K562 (cell line): Measurements from ENCODE around the gene WBP1. TPM values are rescaled to one million over a fixed set of nuclear protein-coding genes. Genes with fewer than 3 reads are reported as not detected.
A peak's percentile ranks its signal among the peaks of the same experiment; 100 is the strongest.

Source experiments
- ATAC-seq: fragments of 200-7000 bp; cut with Tn5 transposase; 3 replicates; pipeline ENCODE4 v1.9.1; 2020; ENCODE audit warnings: moderate library complexity
- BruUV-seq: library from RNA; stranded (reverse); fragments of 400-500 nt; replicated peaks from 2 replicates; lab custom pipeline; 2021; lab: Mats Ljungman, UMichigan
- CTCF ChIA-PET: fragments of 300-600 bp; formaldehyde crosslinking; extraction: SDS; loops from one replicate; lab custom pipeline; 2021; ENCODE audit warnings: low intra/inter-chr PET ratio; lab: Yijun Ruan, JAX
- POLR2A ChIA-PET: fragments of 300-600, 350-650 bp; sonication (Branson Sonifier 250); formaldehyde crosslinking; extraction: SDS; loops from one replicate; lab custom pipeline; 2021; ENCODE audit warnings: antibody characterized with exemption, inconsistent platforms; lab: Yijun Ruan, JAX
- DNase-seq, 4 experiments: peaks; one replicate each; pipeline versions ENCODE4 v3.0.0 to v3.0.0-alpha.2; 2011 to 2018; ENCODE audit warnings: low spot score in 3 of 4, mixed read lengths in 3 of 4; ENCODE audit errors: extremely low read depth in 1 of 4
- FAIRE-seq: peaks from 2 replicates; lab custom pipeline; 2011; peaks lifted over from hg19 to GRCh38; lab: Jason Lieb, UNC
- H2AFZ ChIP-seq: 2 replicates; pipeline ENCODE4 v1.6.0; 2011; ENCODE audit warnings: low read depth, low read length, control low read depth, inconsistent platforms
- H3K27ac ChIP-seq: fragments of 200-600 bp; 3 replicates; pipeline ENCODE4 v1.8.0; 2011; ENCODE audit warnings: low read depth, mild to moderate bottlenecking, control low read depth, inconsistent platforms, low read length, moderate library complexity, mixed read lengths; ENCODE audit errors: extremely low read depth
- H3K27me3 ChIP-seq, 2 experiments: fragments of 300-600 bp in 1 of 2; 2 replicates in 1 of 2; 3 replicates in 1 of 2; pipeline versions ENCODE4 v1.6.0 to v1.8.0; 2011; ENCODE audit warnings: inconsistent platforms in 2 of 2, low read length in 2 of 2, mild to moderate bottlenecking in 1 of 2, mixed read lengths in 1 of 2, moderate library complexity in 1 of 2; ENCODE audit not compliant: control insufficient read depth in 2 of 2, insufficient read depth in 2 of 2
- H3K36me3 ChIP-seq: fragments of 300-600 bp; 3 replicates; pipeline ENCODE4 v1.8.0; 2011; ENCODE audit warnings: mild to moderate bottlenecking, low read length, inconsistent platforms; ENCODE audit not compliant: control insufficient read depth, insufficient read depth
- H3K4me1 ChIP-seq, 2 experiments: fragments of 200-600 bp in 1 of 2; replicated peaks in 1 of 2; 2 replicates in 1 of 2; 3 replicates in 1 of 2; pipeline versions ENCODE4 v1.5.1 to v1.8.0; 2011; ENCODE audit warnings: inconsistent platforms in 2 of 2, low read length in 2 of 2, mild to moderate bottlenecking in 1 of 2, mixed read lengths in 1 of 2, moderate library complexity in 1 of 2; ENCODE audit not compliant: control insufficient read depth in 2 of 2, insufficient read depth in 2 of 2
- H3K4me2 ChIP-seq: 2 replicates; pipeline ENCODE4 v1.6.1; 2011; ENCODE audit warnings: low read length, control low read depth, inconsistent platforms, mixed read lengths; ENCODE audit not compliant: insufficient read depth
- H3K4me3 ChIP-seq: fragments of 200-600 bp; sonication (generic), shearing (Covaris generic); 2 replicates; pipeline ENCODE4 v1.5.1; 2016; ENCODE audit warnings: control low read depth, inconsistent platforms
- H3K79me2 ChIP-seq: fragments of 200-600 bp; 3 replicates; pipeline ENCODE4 v1.8.0; 2011; ENCODE audit warnings: low read length, inconsistent platforms; ENCODE audit not compliant: control insufficient read depth, insufficient read depth
- H3K9ac ChIP-seq, 2 experiments: 2 replicates each; pipeline versions ENCODE4 v1.6.0 to v1.6.1; 2011; ENCODE audit warnings: low read depth in 2 of 2, low read length in 2 of 2, control low read depth in 1 of 2, inconsistent platforms in 1 of 2, mild to moderate bottlenecking in 1 of 2, mixed read lengths in 1 of 2; ENCODE audit not compliant: insufficient read depth in 1 of 2
- H3K9me1 ChIP-seq: one replicate; pipeline ENCODE4 v1.6.0; 2011; ENCODE audit warnings: inconsistent platforms, mild to moderate bottlenecking, low read length, moderate library complexity; ENCODE audit not compliant: control insufficient read depth, insufficient read depth
- H3K9me3 ChIP-seq: replicated peaks from 2 replicates; pipeline ENCODE4 v1.5.1; 2011; ENCODE audit warnings: low read depth, low read length, inconsistent platforms; ENCODE audit not compliant: control insufficient read depth, insufficient read depth
- H4K20me1 ChIP-seq: replicated peaks from 2 replicates; pipeline ENCODE4 v1.6.1; 2011; ENCODE audit warnings: low read length, inconsistent platforms, mixed read lengths; ENCODE audit not compliant: control insufficient read depth, insufficient read depth
- FOXM1 ChIP-seq, 2 experiments: fragments of 450-650 bp in 1 of 2; sonication (generic) in 1 of 2; formaldehyde crosslinking in 1 of 2; IDR thresholded peaks; 2 replicates each; pipeline versions ENCODE4 v1.6.1 to v1.9.0; 2017 to 2022; ENCODE audit warnings: low read depth in 2 of 2, mild to moderate bottlenecking in 2 of 2, missing genetic modification reagents in 1 of 2, moderate library complexity in 1 of 2
- KDM4B ChIP-seq, 2 experiments: fragments of 450-650 bp in 1 of 2; sonication (generic) in 1 of 2; IDR thresholded peaks; 2 replicates each; pipeline ENCODE4 v1.6.1; 2016 to 2017; ENCODE audit warnings: borderline replicate concordance in 2 of 2, antibody characterized with exemption in 1 of 2, low read depth in 1 of 2, mild to moderate bottlenecking in 1 of 2
- SIN3A ChIP-seq, 2 experiments: fragments of 150-350 bp in 1 of 2; IDR thresholded peaks; 2 replicates each; pipeline ENCODE4 v1.6.1; 2011 to 2016; ENCODE audit warnings: borderline replicate concordance in 2 of 2, low read depth in 2 of 2, low read length in 2 of 2, mild to moderate bottlenecking in 2 of 2, moderate library complexity in 2 of 2; ENCODE audit not compliant: control insufficient read depth in 1 of 2
- TCF3 ChIP-seq: sonication (generic); formaldehyde crosslinking; IDR thresholded peaks from 2 replicates; pipeline ENCODE4 v1.4.0; 2020; ENCODE audit warnings: mild to moderate bottlenecking, missing genetic modification reagents
- U2AF1 ChIP-seq: fragments of 200-400 bp; formaldehyde crosslinking; optimal IDR thresholded peaks from 2 replicates; pipeline ENCODE3; 2017; ENCODE audit warnings: mild to moderate bottlenecking, low read depth, low read length, moderate library complexity
- ZC3H4 ChIP-seq: sonication (generic); formaldehyde crosslinking; IDR thresholded peaks from 2 replicates; pipeline ENCODE4 v1.9.0; 2021; ENCODE audit warnings: missing genetic modification reagents, borderline replicate concordance
- ZNF263 ChIP-seq: sonication (generic); formaldehyde crosslinking; IDR thresholded peaks from 2 replicates; pipeline ENCODE4 v1.8.0; 2022; ENCODE audit warnings: mild to moderate bottlenecking, missing genetic modification reagents, borderline replicate concordance
- ZNF384 ChIP-seq: IDR thresholded peaks from 2 replicates; pipeline ENCODE4 v1.6.1; 2012; ENCODE audit warnings: low read depth, low read length, improper control_type of control experiment
- WGBS: fragments of 100-300 bp; shearing (Covaris generic); methylation state at CpG from one replicate; pipeline ENCODE4 v1.1.6; 2016; ENCODE audit warnings: low coverage, mixed read lengths; ENCODE audit not compliant: insufficient coverage; ENCODE audit errors: missing lambda C conversion rate; 5-methylcytosine and 5-hydroxymethylcytosine counted together
- in situ Hi-C: fragments of 300-500 bp; cut with MboI; formaldehyde crosslinking; loops from 4 replicates; pipeline ENCODE4 v1.15.0; 2018; ENCODE audit warnings: inconsistent platforms, mixed read lengths
- intact Hi-C: fragments of 100-400 bp; cut with micrococcal nuclease; formaldehyde crosslinking; loops from 2 replicates; pipeline ENCODE4 v1.14.2; 2022
- polyA plus RNA-seq, 8 experiments: library from polyadenylated mRNA; depleted of rRNA in 4 of 8; stranded (reverse) in 5 of 8; unstranded in 3 of 8; fragments of >200 nt; fragmentation: Nextera tagmentation in 2 of 8; fragmentation: Illumina TruSeq in 1 of 8; extraction: Ambion mirVana in 2 of 8; extraction: Trizol in 1 of 8; gene quantifications; 2 replicates each; pipeline versions ENCODE4 v1.2.1 to v1.2.3, GENCODE V29; 2011 to 2014; ENCODE audit warnings: inconsistent platforms in 1 of 8, missing spikeins in 1 of 8
- total RNA-seq, 7 experiments: library from RNA; depleted of rRNA in 6 of 7; stranded (reverse); fragments of >200 nt in 6 of 7; fragmentation: Illumina TruSeq in 2 of 7; extraction: Trizol in 2 of 7; gene quantifications; 2 replicates each; pipeline versions ENCODE4 v1.2.1 to v1.2.3, GENCODE V29; 2011 to 2021; ENCODE audit warnings: low replicate concordance in 1 of 7
- TF ChIP-seq, protein P1 (sequence below), 3 experiments: fragments of 200-800 bp in 1 of 3; sonication (Bioruptor generic) in 1 of 3; sonication (generic) in 1 of 3; formaldehyde crosslinking in 1 of 3; IDR thresholded peaks; 2 replicates each; pipeline versions ENCODE4 v1.6.1 to v1.8.0; 2016 to 2022; ENCODE audit warnings: mild to moderate bottlenecking in 2 of 3, missing compliant biosample characterization in 2 of 3, missing genetic modification characterization in 2 of 3, missing genetic modification reagents in 1 of 3
- TF ChIP-seq, protein P2 (sequence below): sonication (generic); formaldehyde crosslinking; IDR thresholded peaks from 2 replicates; pipeline ENCODE4 v1.8.1; 2023; ENCODE audit warnings: mild to moderate bottlenecking, missing genetic modification reagents
- TF ChIP-seq, protein P3 (sequence below): sonication (generic); formaldehyde crosslinking; IDR thresholded peaks from 2 replicates; pipeline ENCODE4 v1.5.0; 2020; ENCODE audit warnings: missing genetic modification reagents
- TF ChIP-seq, protein P4 (sequence below), 2 experiments: fragments of 450-650 bp; conservative IDR thresholded peaks; 2 replicates each; pipeline ENCODE4 v1.6.1; 2017; ENCODE audit warnings: mild to moderate bottlenecking in 2 of 2, moderate library complexity in 2 of 2

Gene WBP1
- total and polyA plus RNA-seq, 9 of the 15 experiments (the other 6 are each of a cell fraction or from before 2014, with no cell fraction given) = 1.9 to 27.7 (median 14.2) TPM

DNA sequence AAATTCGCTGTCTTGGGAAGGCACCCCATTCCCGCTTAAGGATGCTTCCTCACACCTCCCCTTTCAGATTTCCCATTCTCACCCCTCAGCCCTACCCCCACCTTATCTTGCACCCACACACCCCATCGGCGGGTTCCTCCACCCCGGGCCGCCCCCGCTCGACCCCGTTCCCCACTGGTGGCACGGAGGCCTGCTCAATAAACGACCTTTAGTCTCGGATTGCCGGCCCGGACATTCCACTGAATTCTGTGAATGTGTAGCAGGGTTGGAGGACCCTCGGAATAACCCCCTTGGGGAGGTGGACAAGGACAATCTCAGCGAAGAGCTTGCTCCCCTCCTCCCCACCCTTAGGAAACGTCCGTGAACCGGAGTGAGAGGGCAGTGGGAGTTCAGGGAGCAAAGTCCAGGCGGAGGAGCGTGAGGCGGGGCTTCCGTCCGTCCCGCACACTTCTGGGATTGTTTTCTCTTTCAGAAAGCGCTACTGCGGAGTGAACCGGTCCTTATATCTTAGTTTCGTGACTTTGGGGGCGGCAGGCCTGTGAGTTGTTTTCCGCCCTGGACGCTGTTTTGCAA is 44.0 kb downstream of the WBP1 start:
- peaks cover 29 to 70% of the 10 kb centered on the region in 2 experiments; a peak in 4 of 5 replicates for H3K4me1 ChIP-seq
- in situ Hi-C loops = no loop called here
- H3K36me3 ChIP-seq = peaks cover 13% of the 10 kb centered on the region; the same call in 2 of the 3 replicates
- peak overlapping the region; percentile 40 for H3K4me3 ChIP-seq
- FAIRE-seq (peak; percentile 74), DNase-seq (peak; percentile 52 to 72 (median 61)), ATAC-seq (peak; percentile 36)
- peak overlapping the region; percentile 79 for H3K27ac ChIP-seq
- H3K9ac ChIP-seq = peak overlapping the region; percentile 87 to 94
- no peaks in the 10 kb centered on the region for H3K9me1 ChIP-seq
- under 1% methylated on average over 22 of the region's 32 CpGs for WGBS
- H2AFZ ChIP-seq = peak overlapping the region; percentile 97
- peak overlapping the region; percentile 95 for H3K4me2 ChIP-seq
- CTCF ChIA-PET = no interaction called here
- H3K9me3 ChIP-seq = no peaks in the 10 kb centered on the region
- intact Hi-C loops = loop anchor here (5.0 kb wide), 1 partner anchor 70 kb away; no protein-coding TSS in a partner anchor
- peaks cover 46% of the 10 kb centered on the region for H3K79me2 ChIP-seq
- POLR2A ChIA-PET = interaction anchor here (0.6 to 2.4 kb wide), 5 partner anchors 7 to 29 kb away, joined by 3 to 13 read pairs (median 4); partner anchors contain the start of genes AUP1 and HTRA2
- H4K20me1 ChIP-seq = no peaks in the 10 kb centered on the region
- H3K27me3 ChIP-seq = no peaks in the 10 kb centered on the region
- TSS peak; percentile 16 for BruUV-seq
- TF ChIP-seq ZNF263 (CRISPR knock-in tag) (peak; percentile 27; the same call in 1 of the 2 replicates), ZC3H4 (no peak), TCF3 (peak; percentile 40; the same call in 1 of the 2 replicates), U2AF1 (no peak), FOXM1 (IDR thresholded peaks at IDR 0.05; ENCODE audit: low read depth) (peak; percentile 8; the same call in 1 of the 2 replicates), FOXM1 (CRISPR knock-in tag; IDR thresholded peaks at IDR 0.05; ENCODE audit: low read depth) (no peak), ZNF384 (no peak), KDM4B (IDR thresholded peaks at IDR 0.05; ENCODE audit: borderline replicate concordance in 2 of 2, low read depth in 1 of 2) (0 out of 4 replicates have a peak, but pooled peaks of 1 of the 2 experiments have one; percentile 42), SIN3A (IDR thresholded peaks at IDR 0.05; ENCODE audit: borderline replicate concordance in 2 of 2, control insufficient read depth in 1 of 2, low read depth in 2 of 2, low read length in 2 of 2) (0 out of 4 replicates have a peak, but pooled peaks of 1 of the 2 experiments have one; percentile 22)
- TF ChIP-seq, protein P1, sequence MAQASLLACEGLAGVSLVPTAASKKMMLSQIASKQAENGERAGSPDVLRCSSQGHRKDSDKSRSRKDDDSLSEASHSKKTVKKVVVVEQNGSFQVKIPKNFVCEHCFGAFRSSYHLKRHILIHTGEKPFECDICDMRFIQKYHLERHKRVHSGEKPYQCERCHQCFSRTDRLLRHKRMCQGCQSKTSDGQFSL (CRISPR knock-in tag; IDR thresholded peaks at IDR 0.05) = no peak
- TF ChIP-seq, protein P1 (tag; IDR thresholded peaks at IDR 0.05) = peak in 1 of 2 experiments; percentile 23; a peak in 1 of 4 replicates
- TF ChIP-seq, protein P2, sequence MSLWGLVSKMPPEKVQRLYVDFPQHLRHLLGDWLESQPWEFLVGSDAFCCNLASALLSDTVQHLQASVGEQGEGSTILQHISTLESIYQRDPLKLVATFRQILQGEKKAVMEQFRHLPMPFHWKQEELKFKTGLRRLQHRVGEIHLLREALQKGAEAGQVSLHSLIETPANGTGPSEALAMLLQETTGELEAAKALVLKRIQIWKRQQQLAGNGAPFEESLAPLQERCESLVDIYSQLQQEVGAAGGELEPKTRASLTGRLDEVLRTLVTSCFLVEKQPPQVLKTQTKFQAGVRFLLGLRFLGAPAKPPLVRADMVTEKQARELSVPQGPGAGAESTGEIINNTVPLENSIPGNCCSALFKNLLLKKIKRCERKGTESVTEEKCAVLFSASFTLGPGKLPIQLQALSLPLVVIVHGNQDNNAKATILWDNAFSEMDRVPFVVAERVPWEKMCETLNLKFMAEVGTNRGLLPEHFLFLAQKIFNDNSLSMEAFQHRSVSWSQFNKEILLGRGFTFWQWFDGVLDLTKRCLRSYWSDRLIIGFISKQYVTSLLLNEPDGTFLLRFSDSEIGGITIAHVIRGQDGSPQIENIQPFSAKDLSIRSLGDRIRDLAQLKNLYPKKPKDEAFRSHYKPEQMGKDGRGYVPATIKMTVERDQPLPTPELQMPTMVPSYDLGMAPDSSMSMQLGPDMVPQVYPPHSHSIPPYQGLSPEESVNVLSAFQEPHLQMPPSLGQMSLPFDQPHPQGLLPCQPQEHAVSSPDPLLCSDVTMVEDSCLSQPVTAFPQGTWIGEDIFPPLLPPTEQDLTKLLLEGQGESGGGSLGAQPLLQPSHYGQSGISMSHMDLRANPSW (CRISPR knock-in tag) = no peak
- TF ChIP-seq, protein P3, sequence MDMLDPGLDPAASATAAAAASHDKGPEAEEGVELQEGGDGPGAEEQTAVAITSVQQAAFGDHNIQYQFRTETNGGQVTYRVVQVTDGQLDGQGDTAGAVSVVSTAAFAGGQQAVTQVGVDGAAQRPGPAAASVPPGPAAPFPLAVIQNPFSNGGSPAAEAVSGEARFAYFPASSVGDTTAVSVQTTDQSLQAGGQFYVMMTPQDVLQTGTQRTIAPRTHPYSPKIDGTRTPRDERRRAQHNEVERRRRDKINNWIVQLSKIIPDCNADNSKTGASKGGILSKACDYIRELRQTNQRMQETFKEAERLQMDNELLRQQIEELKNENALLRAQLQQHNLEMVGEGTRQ (CRISPR knock-in tag) = no peak
- TF ChIP-seq, protein P4, sequence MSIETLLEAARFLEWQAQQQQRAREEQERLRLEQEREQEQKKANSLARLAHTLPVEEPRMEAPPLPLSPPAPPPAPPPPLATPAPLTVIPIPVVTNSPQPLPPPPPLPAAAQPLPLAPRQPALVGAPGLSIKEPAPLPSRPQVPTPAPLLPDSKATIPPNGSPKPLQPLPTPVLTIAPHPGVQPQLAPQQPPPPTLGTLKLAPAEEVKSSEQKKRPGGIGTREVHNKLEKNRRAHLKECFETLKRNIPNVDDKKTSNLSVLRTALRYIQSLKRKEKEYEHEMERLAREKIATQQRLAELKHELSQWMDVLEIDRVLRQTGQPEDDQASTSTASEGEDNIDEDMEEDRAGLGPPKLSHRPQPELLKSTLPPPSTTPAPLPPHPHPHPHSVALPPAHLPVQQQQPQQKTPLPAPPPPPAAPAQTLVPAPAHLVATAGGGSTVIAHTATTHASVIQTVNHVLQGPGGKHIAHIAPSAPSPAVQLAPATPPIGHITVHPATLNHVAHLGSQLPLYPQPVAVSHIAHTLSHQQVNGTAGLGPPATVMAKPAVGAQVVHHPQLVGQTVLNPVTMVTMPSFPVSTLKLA (conservative IDR thresholded peaks at IDR 0.05) = peak in 1 of 2 experiments; percentile 34; a peak in 2 of 4 replicates
